Adrenal gland (tissue), 12 donors: ENCODE measurements around the gene ESPNL. TPM values are rescaled to one million over a fixed set of nuclear protein-coding genes. Genes with fewer than 3 reads are reported as not detected.
"Not testable (repeated sequence)": the region's sequence is repeated elsewhere in the genome, so short reads cannot be mapped to it uniquely, and the experiment has no call there.

Source experiments
- DNase-seq, 7 donors: peaks; one replicate each; pipeline ENCODE4 v3.0.0-alpha.2; 2019 to 2020
- H3K27ac ChIP-seq, 5 donors: fragments of 200-600 bp; sonication (generic) in 4 of 5; 1 replicate in 3 of 5; 2 replicates in 2 of 5; pipeline versions ENCODE4 v1.5.1 to v1.8.0; 2016 to 2020; ENCODE audit warnings: mild to moderate bottlenecking in 1 of 5
- H3K27me3 ChIP-seq: fragments of 200-600 bp; 2 replicates; pipeline ENCODE4 v1.8.0; 2021
- H3K36me3 ChIP-seq, 2 donors: fragments of 200-600 bp; replicated peaks in 1 of 2; 1 replicate in 1 of 2; 2 replicates in 1 of 2; pipeline versions ENCODE4 v1.5.1 to v1.8.0; 2018 to 2022
- H3K4me1 ChIP-seq, 2 donors: fragments of 200-600 bp; replicated peaks in 1 of 2; 1 replicate in 1 of 2; 2 replicates in 1 of 2; pipeline versions ENCODE4 v1.5.1 to v1.8.0; 2018 to 2021
- H3K4me3 ChIP-seq, 4 donors: fragments of 200-600 bp; sonication (generic) in 3 of 4; one replicate each; pipeline ENCODE4 v1.5.1; 2016 to 2018
- H3K9me3 ChIP-seq, 3 donors: fragments of 200-600 bp; sonication (generic) in 1 of 3; replicated peaks in 1 of 3; 1 replicate in 2 of 3; 2 replicates in 1 of 3; pipeline versions ENCODE4 v1.5.1 to v1.8.0; 2016 to 2021
- POLR2A ChIP-seq, 2 donors: fragments of 450-650 bp; IDR thresholded peaks; one replicate each; pipeline ENCODE4 v1.6.1; 2017; ENCODE audit warnings: antibody characterized with exemption in 2 of 2, mild to moderate bottlenecking in 2 of 2, moderate library complexity in 1 of 2
- WGBS, 4 donors: extraction: QIAGEN DNeasy Blood & Tissue Kit in 2 of 4; methylation state at CpG; one replicate each; pipeline versions ENCODE4 v1.1.5 to v1.1.7; 2013 to 2017; 5-methylcytosine and 5-hydroxymethylcytosine counted together
- intact Hi-C, 2 donors: fragments of 100-400 bp; cut with DNase I; formaldehyde crosslinking; loops; one replicate each; pipeline versions ENCODE4 v1.14.1 to v1.15.0; 2022 to 2023
- polyA plus RNA-seq, 3 donors: library from polyadenylated mRNA; stranded (reverse); fragments of 200-250 nt in 2 of 3; fragments of 350-450 nt in 1 of 3; fragmentation: Illumina TruSeq in 1 of 3; extraction: RNeasy Lipid Tissue Mini Kit (QIAGEN cat#74804) in 1 of 3; gene quantifications; one replicate each; pipeline ENCODE4 v1.2.3, GENCODE V29; 2013 to 2014
- total RNA-seq, 9 donors: library from RNA; depleted of rRNA in 4 of 9; stranded (reverse); fragments of >200 nt in 4 of 9; fragments of 120-200 nt in 1 of 9; fragmentation: NEBNext Ultra II Directional in 1 of 9; extraction: Animal tissue kit (Norgen Biotek cat#: 25700) in 1 of 9; gene quantifications; one replicate each; pipeline versions ENCODE4 v1.1.0 to v1.2.4, GENCODE V29; 2013 to 2023
- TF ChIP-seq, protein P1 (sequence below), 6 experiments: fragments of 450-650 bp in 4 of 6; fragments of 200-600 bp in 2 of 6; sonication (generic) in 1 of 6; IDR thresholded peaks; 1 replicate in 5 of 6; 2 replicates in 1 of 6; pipeline versions ENCODE4 v1.5.1 to v1.8.0; 2016 to 2021; ENCODE audit warnings: antibody characterized with exemption in 6 of 6, mild to moderate bottlenecking in 2 of 6, moderate library complexity in 1 of 6
- donor health status: healthy with polysubstance abuse.
- donor health status: Bipolar disorder and iron deficiency.
- donor health status: DM: yes; HTN: yes; CAD: no.
- donor health status: DM: no; HTN: no; CAD: no.
- donor health status: DM: no; HTN: no; CAD: no.
- donor health status: DM: yes; HTN: yes; CAD: no.

ESPNL gene
- total and polyA plus RNA-seq, 12 donors, result 0.03 to 5.9 (median 1.2) TPM; not detected in 5

DNA sequence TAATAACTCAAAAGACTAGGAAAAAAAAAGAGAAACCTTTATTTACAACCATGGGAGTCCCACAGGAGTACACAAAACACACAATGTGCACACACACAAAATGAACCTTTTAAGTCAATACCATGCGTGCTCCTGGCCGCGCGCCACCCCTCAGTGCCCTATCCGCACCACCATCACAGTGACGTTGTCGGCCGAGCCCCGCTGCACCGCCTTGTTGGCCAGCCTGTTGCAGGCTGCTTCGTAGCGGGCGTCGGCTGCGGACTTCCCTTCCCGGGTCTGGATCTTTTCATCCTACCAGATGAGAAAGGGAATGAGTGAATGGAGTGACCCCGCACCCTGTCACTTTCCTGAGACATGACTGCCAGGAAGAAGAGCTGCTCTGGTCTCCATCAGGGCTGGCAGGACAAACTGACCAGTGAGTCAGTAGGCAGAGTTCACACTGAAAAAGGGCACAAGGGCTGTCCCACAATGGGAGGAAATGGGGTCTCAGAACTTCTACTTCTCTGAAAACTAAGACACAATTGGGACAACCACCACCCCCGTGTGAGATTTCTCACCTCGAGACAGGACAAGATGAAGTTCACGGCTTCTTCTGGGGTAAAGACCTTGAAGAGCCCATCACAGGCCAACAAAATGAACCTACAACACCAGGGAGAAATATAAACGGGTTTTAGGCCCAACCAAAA is 70.4 kb downstream of the ESPNL start:
- DNase-seq, result no peak
- Histone ChIP-seq H3K9me3 (no peaks in the 10 kb centered on the region), H3K27me3 (no peaks in the 10 kb centered on the region), H3K27ac (no peak overlapping the region), H3K4me3 (no peak overlapping the region), H3K4me1 (peaks cover 0 to 11% of the 10 kb centered on the region in 2 donors), H3K36me3 (peaks cover 0 to 65% of the 10 kb centered on the region in 2 donors)
- WGBS, 4 donors, result 92 to 94% (median 93%) methylated on average over 21 of the region's 21 CpGs
- intact Hi-C loops, result no loop called here
- no peak for TF ChIP-seq POLR2A (IDR thresholded peaks at IDR 0.05)
- TF ChIP-seq, protein P1, sequence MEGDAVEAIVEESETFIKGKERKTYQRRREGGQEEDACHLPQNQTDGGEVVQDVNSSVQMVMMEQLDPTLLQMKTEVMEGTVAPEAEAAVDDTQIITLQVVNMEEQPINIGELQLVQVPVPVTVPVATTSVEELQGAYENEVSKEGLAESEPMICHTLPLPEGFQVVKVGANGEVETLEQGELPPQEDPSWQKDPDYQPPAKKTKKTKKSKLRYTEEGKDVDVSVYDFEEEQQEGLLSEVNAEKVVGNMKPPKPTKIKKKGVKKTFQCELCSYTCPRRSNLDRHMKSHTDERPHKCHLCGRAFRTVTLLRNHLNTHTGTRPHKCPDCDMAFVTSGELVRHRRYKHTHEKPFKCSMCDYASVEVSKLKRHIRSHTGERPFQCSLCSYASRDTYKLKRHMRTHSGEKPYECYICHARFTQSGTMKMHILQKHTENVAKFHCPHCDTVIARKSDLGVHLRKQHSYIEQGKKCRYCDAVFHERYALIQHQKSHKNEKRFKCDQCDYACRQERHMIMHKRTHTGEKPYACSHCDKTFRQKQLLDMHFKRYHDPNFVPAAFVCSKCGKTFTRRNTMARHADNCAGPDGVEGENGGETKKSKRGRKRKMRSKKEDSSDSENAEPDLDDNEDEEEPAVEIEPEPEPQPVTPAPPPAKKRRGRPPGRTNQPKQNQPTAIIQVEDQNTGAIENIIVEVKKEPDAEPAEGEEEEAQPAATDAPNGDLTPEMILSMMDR (IDR thresholded peaks at IDR 0.05), result no peak

DNA sequence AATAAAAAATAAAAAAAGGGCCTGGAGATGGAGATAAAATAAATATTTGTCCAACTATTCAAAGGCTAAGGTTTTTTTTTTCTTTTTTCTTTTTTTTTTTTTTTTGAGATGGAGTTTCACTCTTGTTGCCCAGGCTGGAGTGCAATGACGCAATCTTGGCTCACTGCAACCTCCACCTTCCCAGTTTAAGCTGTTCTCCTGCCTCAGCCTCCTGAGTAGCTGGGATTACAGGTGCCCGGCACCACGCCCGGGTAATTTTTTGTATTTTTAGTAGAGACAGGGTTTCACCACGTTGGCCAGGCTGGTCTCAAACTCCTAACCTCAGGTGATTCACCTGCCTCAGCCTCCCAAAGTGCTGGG is 70.9 kb downstream of the ESPNL start:
- WGBS, 4 donors, result 92 to 99% (median 95%) methylated on average over 5 of the region's 5 CpGs
- intact Hi-C loops, H3K27me3 ChIP-seq, H3K9me3 ChIP-seq, H3K4me3 ChIP-seq, H3K27ac ChIP-seq, DNase-seq: not testable (repeated sequence)
- H3K4me1 ChIP-seq, result peaks cover 0 to 11% of the 10 kb centered on the region in 2 donors
- peaks cover 0 to 65% of the 10 kb centered on the region in 2 donors for H3K36me3 ChIP-seq

DNA sequence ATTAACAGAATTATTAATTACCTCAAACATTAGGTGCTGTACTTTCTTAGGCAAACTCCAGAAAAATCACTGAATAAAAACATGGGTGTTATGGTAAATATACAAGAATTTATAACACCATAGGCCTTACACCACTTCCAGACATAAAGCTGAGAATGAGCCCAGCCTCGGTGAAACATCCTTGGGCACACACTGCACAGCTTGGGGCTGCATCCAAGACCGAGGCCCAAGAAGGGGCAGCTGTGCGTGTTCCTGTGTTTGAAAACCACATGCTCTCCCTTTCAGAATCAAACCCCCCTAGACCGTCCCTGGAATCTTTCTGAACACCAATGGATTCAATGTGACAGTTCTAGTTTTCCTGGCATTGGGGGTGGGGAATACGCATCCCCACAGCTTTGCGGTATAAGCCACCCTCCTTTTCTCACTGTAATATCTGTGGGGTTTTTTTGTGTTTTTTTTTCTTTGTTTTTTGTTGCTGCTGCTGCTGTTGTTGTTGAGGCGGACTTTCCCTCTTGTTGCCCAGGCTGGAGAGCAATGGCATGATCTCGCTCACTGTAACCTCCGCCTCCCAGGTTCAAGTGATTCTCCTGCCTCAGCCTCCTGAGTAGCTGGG is 71.5 kb downstream of the ESPNL start:
- Histone ChIP-seq H3K4me1 (peaks cover 0 to 11% of the 10 kb centered on the region in 2 donors), H3K27ac (no peak overlapping the region), H3K27me3 (no peaks in the 10 kb centered on the region), H3K9me3 (no peaks in the 10 kb centered on the region), H3K4me3 (no peak overlapping the region), H3K36me3 (peaks cover 0 to 69% of the 10 kb centered on the region in 2 donors)
- TF ChIP-seq POLR2A (IDR thresholded peaks at IDR 0.05), result no peak
- TF ChIP-seq, protein P1 (IDR thresholded peaks at IDR 0.05), result no peak
- no peak for DNase-seq
- WGBS, 4 donors, result 94 to 97% (median 96%) methylated on average over 9 of the region's 9 CpGs
- intact Hi-C loops, result no loop called here

DNA sequence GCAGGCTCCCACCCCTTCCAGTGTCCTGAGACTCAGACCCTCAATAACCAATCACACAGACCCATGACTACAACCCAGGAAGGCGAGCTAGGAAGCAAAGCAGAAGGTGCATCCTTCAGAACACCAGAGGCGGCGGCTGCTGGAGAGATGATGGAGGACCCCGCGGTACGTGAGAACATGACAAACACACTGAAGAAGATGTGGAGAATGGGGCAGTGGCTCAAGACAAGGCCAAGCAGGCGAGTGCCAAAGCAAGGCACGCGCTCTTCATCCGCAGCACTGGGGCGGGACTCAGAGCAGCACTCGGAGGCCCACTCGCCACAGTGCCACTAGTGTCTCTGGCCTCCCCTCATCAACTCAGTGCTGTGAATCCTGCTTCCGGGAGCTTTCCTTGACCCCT is 72.3 kb downstream of the ESPNL start:
- H3K4me3 ChIP-seq, result no peak overlapping the region
- no peaks in the 10 kb centered on the region for H3K9me3 ChIP-seq
- intact Hi-C loops, result no loop called here
- TF ChIP-seq, protein P1 (IDR thresholded peaks at IDR 0.05), result no peak
- no peak for TF ChIP-seq POLR2A (IDR thresholded peaks at IDR 0.05)
- no peak for DNase-seq
- H3K27me3 ChIP-seq, result no peaks in the 10 kb centered on the region
- H3K36me3 ChIP-seq, result peaks cover 0 to 75% of the 10 kb centered on the region in 2 donors
- 90 to 100% (median 91%) methylated on average over 12 to 14 of the region's 14 CpGs for WGBS, 4 donors
- H3K4me1 ChIP-seq, result peaks cover 0 to 11% of the 10 kb centered on the region in 2 donors
- no peak overlapping the region for H3K27ac ChIP-seq
